ENCODE data around the gene CASP7. TPM values are rescaled to one million over a fixed set of nuclear protein-coding genes. Genes with fewer than 3 reads are reported as not detected.

CASP7 gene
- total RNA-seq, 2 donors from 2014 or later: 31.2 to 45.8 TPM

DNA sequence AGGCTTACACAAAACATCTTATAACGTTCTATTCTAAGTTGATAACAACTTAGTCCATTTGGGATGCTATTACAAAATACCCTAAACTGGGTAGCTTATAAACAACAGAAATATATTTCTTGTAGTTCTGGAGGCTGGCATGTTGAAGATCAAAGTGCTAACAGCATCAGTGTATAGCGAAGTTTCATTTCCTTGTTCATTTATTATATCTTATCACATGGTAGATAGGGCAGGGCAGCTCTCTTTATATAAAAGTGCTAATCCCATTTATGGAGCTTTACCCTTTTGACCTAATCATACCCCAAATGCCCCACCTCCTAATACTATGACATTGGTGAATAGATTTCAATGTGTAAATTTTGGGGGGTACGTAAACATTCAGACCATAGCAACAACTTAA, 6.3 kb downstream of the CASP7 start:
- H3K27ac Mint-ChIP-seq: no peak overlapping the region
- peaks cover 63 to 77% of the 10 kb centered on the region in 2 donors for H3K4me1 Mint-ChIP-seq (ENCODE audit: low read depth in 2 of 2)
- H3K36me3 Mint-ChIP-seq: peaks cover 53% of the 10 kb centered on the region
- no peak overlapping the region for H3K4me3 Mint-ChIP-seq
- ATAC-seq: no peak
- peaks cover 17% of the 10 kb centered on the region for H3K9me3 Mint-ChIP-seq
- H3K27me3 Mint-ChIP-seq: no peaks in the 10 kb centered on the region
- DNase-seq (ENCODE audit: low spot score): no peak

DNA sequence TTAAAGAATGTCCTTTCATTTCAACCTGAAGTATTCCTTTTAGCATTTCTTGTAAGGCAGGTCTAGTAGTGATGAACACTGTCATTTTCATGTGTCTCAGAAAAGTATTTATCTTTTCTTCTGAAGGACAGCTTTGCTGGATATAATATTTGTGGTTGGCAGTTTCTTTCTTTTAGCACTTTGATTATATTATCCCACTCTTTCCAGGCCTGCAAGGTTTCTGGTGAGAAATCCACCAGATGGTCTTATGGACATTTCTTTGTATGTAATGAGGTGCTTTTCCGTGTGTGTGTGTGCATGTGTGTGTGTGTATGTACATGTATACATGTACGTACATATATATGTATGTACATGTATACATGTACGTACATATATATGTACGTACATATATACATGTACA, 7.3 kb downstream of the CASP7 start:
- no peak overlapping the region for H3K4me3 Mint-ChIP-seq
- ATAC-seq (no peak), DNase-seq (ENCODE audit: low spot score) (no peak)
- H3K9me3 Mint-ChIP-seq: peaks cover 17% of the 10 kb centered on the region
- H3K27ac Mint-ChIP-seq: no peak overlapping the region
- H3K4me1 Mint-ChIP-seq (ENCODE audit: low read depth in 2 of 2): peaks cover 55 to 67% of the 10 kb centered on the region in 2 donors
- peaks cover 53% of the 10 kb centered on the region for H3K36me3 Mint-ChIP-seq
- no peaks in the 10 kb centered on the region for H3K27me3 Mint-ChIP-seq

DNA sequence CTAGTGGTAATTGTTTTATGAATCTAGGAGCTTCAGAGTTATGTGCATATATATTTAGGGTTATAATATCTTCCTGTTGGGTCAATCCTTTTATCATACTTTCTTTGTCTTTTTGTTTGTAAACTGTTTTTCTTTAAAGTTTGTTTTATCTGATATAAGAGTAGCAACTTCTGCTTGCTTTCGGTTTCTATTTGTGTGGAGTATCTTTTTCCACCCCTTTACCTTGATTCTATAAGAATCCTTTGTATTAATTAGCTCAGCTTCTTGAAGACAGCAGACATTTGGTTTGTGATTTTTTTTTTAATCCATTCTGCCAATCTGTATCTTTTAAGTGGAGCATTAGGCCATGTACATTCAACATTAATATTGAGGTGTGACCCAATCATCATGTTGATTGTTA, 9.3 kb downstream of the CASP7 start:
- Mint-ChIP-seq H3K4me3 (peak overlapping the region; percentile 61), H3K4me1 (ENCODE audit: low read depth in 2 of 2) (peaks cover 41 to 60% of the 10 kb centered on the region in 2 donors), H3K27me3 (no peaks in the 10 kb centered on the region), H3K36me3 (peaks cover 53% of the 10 kb centered on the region), H3K27ac (peak overlapping the region; percentile 25 to 67), H3K9me3 (peaks cover 21% of the 10 kb centered on the region)
- no peak for DNase-seq (ENCODE audit: low spot score)
- ATAC-seq: no peak

DNA sequence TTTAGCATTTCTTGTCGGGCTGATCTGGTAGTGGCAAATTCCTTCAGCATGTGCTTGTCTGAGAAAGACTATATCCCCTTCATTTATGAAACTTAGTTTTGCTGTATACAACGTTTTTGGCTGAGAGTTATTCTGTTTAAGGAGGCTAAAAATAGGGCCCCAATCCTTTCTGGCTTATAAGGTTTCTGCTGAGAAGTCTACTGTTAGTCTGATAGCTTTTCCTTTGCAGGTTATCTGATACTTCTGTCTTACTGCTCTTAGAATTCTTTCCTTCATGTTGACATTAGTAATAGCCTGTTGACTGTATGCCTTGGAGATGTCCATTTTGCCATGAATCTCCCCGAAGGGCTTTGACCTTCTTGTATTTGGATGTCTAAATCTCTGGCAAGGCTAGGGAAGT, 9.9 kb downstream of the CASP7 start:
- ATAC-seq: no peak
- Mint-ChIP-seq H3K9me3 (peaks cover 21% of the 10 kb centered on the region), H3K36me3 (peaks cover 53% of the 10 kb centered on the region), H3K4me3 (peak overlapping the region; percentile 61), H3K27ac (peak overlapping the region; percentile 25 to 67), H3K27me3 (no peaks in the 10 kb centered on the region), H3K4me1 (ENCODE audit: low read depth in 2 of 2) (peaks cover 35 to 56% of the 10 kb centered on the region in 2 donors)
- no peak for DNase-seq (ENCODE audit: low spot score)

DNA sequence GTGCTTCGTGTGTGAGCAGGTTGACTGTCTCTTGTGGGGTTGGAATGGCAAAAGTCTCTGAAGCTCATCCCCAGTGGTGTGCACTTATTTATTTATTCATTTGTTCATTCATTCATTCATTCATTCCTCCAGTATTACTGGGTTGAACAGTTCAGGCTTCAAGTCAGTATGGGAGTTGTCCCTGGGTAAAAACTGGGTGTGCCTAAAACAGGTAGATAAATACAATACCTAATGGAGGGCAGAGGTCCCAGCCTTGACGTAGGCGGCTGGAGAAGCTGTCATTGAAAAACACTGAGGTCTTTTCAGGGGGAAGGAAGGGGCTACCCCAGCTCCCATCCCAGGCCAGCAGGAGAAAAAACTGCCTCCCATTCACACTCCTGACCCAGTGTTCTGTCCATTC, 11.0 kb downstream of the CASP7 start:
- Mint-ChIP-seq H3K36me3 (peaks cover 41% of the 10 kb centered on the region), H3K4me1 (ENCODE audit: low read depth in 2 of 2) (peaks cover 33 to 45% of the 10 kb centered on the region in 2 donors), H3K27me3 (no peaks in the 10 kb centered on the region), H3K4me3 (no peak overlapping the region), H3K9me3 (peaks cover 17% of the 10 kb centered on the region), H3K27ac (peak overlapping the region in 1 of 2 donors; percentile 13)
- no peak for DNase-seq (ENCODE audit: low spot score)
- ATAC-seq: no peak

DNA sequence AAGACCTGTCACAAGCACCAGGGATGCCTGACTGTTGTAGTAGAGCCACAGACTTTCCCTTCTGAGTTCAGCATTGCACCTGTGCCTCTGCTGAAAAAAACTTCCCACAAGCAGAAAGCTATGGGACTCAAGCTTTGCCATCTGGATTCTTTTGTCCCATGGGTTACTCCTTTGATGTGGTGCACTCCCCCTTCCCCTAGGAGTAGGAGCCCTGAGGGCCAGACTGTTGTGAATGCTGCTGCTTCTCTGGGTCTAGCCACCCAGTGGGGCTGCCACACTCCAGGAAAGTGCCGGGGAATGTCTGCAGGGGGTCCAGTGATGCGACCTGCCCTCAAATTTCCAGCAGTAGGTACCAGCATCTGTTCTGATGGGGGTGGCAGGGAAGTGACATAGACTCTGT, 11.7 kb downstream of the CASP7 start:
- no peaks in the 10 kb centered on the region for H3K27me3 Mint-ChIP-seq
- peaks cover 31 to 46% of the 10 kb centered on the region in 2 donors for H3K4me1 Mint-ChIP-seq (ENCODE audit: low read depth in 2 of 2)
- no peak for ATAC-seq
- peaks cover 17% of the 10 kb centered on the region for H3K9me3 Mint-ChIP-seq
- H3K27ac Mint-ChIP-seq: no peak overlapping the region
- H3K36me3 Mint-ChIP-seq: peaks cover 37% of the 10 kb centered on the region
- no peak overlapping the region for H3K4me3 Mint-ChIP-seq
- DNase-seq (ENCODE audit: low spot score): no peak

DNA sequence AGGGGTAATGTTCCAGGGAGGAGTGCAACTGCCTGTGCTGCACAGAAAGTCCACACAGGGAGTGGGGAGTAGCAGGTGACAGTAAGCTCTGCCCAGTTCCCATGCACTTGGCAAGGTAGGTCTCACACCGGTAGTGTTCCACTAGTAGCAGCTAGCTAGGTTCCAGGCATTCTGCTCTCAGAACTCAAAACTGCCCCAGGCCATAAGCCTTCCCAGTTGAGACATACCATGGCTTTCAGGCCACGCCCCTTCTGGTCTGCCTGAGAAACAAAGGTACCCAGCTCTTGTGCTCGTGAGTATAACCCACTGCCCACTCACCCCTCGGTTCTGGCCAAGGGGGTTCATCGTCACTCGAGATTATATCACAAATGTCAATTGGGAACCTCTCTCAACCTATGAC, 12.6 kb downstream of the CASP7 start:
- Mint-ChIP-seq H3K4me3 (no peak overlapping the region), H3K27me3 (no peaks in the 10 kb centered on the region), H3K27ac (no peak overlapping the region), H3K36me3 (peaks cover 33% of the 10 kb centered on the region), H3K4me1 (ENCODE audit: low read depth in 2 of 2) (peaks cover 31 to 46% of the 10 kb centered on the region in 2 donors), H3K9me3 (peaks cover 13% of the 10 kb centered on the region)
- no peak for ATAC-seq
- no peak for DNase-seq (ENCODE audit: low spot score)

DNA sequence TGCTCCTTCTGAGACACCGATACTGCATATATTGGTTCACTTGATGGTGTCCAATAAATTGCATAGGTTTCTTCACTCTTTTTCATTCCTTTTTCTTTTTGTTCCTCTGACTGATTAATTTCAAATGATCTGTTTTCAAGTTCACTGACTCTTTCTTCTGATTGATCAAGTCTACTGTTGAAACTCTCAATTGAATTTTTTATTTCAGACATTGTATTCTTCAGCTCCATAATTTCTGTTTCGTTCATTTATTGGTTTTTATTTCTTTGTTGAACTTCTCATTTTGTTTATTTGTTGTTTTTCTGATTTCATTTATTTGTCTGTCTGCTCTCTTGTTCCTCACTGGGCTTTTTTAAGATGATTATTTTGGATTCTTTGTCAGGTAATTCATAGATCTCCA, 13.6 kb downstream of the CASP7 start:
- Mint-ChIP-seq H3K4me1 (ENCODE audit: low read depth in 2 of 2) (peaks cover 28 to 38% of the 10 kb centered on the region in 2 donors), H3K36me3 (peaks cover 26% of the 10 kb centered on the region), H3K4me3 (no peak overlapping the region), H3K9me3 (peaks cover 8% of the 10 kb centered on the region), H3K27me3 (no peaks in the 10 kb centered on the region), H3K27ac (no peak overlapping the region)
- no peak for ATAC-seq
- no peak for DNase-seq (ENCODE audit: low spot score)

DNA sequence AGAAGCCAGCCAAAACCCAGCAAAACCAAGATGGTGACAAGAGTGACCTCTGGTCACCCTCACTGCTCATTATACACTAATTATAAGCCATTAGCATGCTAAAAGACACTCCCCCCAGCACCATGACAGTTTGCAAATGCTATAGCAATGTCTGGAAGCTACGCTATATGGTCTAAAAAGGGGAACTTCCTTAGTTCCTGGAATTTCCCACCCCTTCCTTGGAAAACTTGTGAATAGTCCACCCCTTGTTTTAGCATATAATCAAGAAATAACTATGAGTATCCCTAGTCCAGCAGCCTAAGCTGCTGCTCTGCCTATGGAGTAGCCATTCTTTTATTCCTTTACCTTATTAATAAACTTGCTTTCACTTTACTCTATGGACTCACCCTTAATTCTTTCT, 16.0 kb downstream of the CASP7 start:
- no peak for ATAC-seq
- Mint-ChIP-seq H3K4me3 (no peak overlapping the region), H3K9me3 (peaks cover 7% of the 10 kb centered on the region), H3K4me1 (ENCODE audit: low read depth in 2 of 2) (peaks cover 7 to 15% of the 10 kb centered on the region in 2 donors), H3K27ac (no peak overlapping the region), H3K36me3 (peaks cover 33% of the 10 kb centered on the region), H3K27me3 (no peaks in the 10 kb centered on the region)
- no peak for DNase-seq (ENCODE audit: low spot score)

DNA sequence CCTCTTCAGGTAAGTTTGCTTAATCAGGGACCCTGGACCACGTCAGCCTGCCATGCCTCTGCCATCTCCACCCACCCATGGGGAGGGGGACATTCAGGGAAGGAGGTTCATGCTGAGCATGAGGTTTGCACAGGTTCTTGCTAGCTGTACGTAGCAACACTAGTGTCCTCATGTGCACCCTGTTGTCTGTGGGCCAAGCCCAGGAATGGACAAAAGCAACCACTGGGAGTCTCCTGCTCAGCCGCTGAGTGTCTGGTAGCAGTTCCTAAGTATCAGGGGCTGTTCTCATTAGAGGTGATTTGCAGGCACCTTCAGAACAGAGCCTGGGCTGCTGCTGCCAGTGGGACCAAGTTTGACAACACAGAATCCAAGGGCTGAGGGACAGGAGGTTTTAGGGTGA, 17.9 kb downstream of the CASP7 start:
- H3K4me1 Mint-ChIP-seq (ENCODE audit: low read depth in 2 of 2): peaks cover 7 to 14% of the 10 kb centered on the region in 2 donors
- no peak for ATAC-seq
- H3K27me3 Mint-ChIP-seq: no peaks in the 10 kb centered on the region
- no peak overlapping the region for H3K4me3 Mint-ChIP-seq
- DNase-seq (ENCODE audit: low spot score): no peak
- peaks cover 7% of the 10 kb centered on the region for H3K9me3 Mint-ChIP-seq
- peaks cover 36% of the 10 kb centered on the region for H3K36me3 Mint-ChIP-seq
- no peak overlapping the region for H3K27ac Mint-ChIP-seq

DNA sequence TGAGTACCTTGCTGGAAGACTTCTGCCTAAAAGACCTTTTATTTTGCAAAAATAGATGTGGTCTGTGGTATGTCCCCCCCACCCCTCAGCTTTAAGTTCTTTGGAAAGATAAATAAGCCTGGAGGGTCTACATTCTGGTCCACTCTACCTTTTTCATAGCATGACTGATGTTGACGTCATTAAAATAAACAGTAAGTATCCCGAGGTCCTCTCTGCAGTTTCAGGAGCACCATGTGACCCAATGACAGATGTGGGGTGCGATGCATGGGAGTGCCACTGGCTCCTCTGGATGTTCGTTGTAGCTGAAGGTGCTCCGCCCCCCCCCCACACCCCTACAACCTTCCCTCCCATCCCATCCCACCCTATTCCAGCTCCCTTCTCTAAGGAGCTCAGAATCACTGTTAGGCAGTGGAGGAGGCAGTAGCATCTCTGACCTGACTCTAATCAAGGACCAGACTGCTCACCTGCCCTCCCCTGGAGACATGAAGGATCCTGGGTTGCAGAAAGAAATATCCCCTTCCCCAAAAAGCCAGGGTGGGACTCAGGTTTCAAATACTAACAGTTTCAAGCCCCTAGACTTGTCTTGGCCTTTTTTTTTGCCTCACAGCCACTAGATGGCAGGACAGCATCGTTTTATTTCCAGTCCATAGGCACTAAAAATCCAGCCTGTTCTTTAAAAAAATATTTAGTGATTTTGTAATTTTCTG, 25.1 kb downstream of the CASP7 start:
- peaks cover 10% of the 10 kb centered on the region for H3K36me3 Mint-ChIP-seq
- H3K4me3 Mint-ChIP-seq: no peak overlapping the region
- H3K9me3 Mint-ChIP-seq: no peaks in the 10 kb centered on the region
- DNase-seq (ENCODE audit: low spot score): no peak
- H3K4me1 Mint-ChIP-seq (ENCODE audit: low read depth in 2 of 2): peaks cover 17 to 31% of the 10 kb centered on the region in 2 donors
- H3K27ac Mint-ChIP-seq: no peak overlapping the region
- H3K27me3 Mint-ChIP-seq: no peaks in the 10 kb centered on the region
- ATAC-seq: no peak

DNA sequence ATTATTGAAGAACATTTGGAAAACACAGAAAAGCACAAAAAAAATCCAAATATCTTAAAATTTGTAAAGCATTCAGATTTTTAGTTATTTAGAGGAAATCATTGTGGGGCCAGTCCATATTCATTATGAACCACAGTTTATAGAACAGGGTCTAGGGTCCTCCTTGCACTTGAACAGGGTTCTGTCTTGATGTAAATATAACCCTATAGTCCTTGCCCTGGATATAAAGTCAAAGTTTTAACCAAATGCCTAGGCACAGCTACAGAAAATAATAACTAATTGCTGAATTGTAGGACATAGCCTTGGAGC, 25.6 kb downstream of the CASP7 start:
- Mint-ChIP-seq H3K27me3 (no peaks in the 10 kb centered on the region), H3K27ac (no peak overlapping the region), H3K4me1 (ENCODE audit: low read depth in 2 of 2) (peaks cover 22 to 36% of the 10 kb centered on the region in 2 donors), H3K9me3 (no peaks in the 10 kb centered on the region), H3K36me3 (peaks cover 12% of the 10 kb centered on the region), H3K4me3 (no peak overlapping the region)
- no peak for DNase-seq (ENCODE audit: low spot score)
- no peak for ATAC-seq

DNA sequence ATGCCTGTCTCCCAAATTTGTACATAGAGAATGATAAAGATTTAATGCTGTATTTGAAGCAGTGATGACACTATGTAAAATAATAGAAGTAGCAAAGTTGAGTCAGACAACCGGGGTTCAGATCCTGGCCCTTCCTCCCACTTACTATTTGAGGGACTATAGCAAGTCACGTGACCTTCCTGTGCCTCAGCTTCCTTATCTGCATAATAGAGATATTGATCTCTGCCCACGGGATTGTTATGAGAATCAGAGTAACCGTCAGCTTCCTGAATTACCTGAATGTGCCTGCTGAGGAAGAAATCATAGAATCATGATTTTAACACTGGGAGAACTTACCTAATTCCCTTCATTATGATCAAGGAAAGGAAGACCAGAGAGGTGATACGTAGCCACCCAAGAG, 26.9 kb downstream of the CASP7 start:
- ATAC-seq: no peak
- Mint-ChIP-seq H3K27ac (peak overlapping the region in 1 of 2 donors; percentile 25), H3K27me3 (no peaks in the 10 kb centered on the region), H3K4me1 (ENCODE audit: low read depth in 2 of 2) (peaks cover 24 to 38% of the 10 kb centered on the region in 2 donors), H3K4me3 (no peak overlapping the region), H3K9me3 (no peaks in the 10 kb centered on the region), H3K36me3 (peaks cover 6% of the 10 kb centered on the region)
- no peak for DNase-seq (ENCODE audit: low spot score)

DNA sequence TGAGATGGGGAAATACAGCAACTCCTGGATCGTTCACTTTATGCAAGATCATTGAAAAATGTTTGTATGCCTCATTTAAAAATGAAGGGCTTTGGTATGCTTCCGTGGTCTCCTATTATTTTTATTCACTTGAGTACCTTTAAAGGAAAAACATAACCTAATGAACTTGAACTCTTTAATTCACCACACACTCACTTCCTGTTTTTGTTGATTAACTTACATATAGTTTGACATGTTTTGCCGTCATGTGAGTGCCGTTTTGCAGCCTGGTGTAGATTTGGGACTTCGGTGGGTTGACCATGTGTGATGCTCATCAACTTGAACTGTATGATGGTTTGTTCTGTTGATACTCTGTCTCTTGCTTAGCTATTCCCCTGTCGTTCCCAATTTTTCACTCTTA, 28.9 kb downstream of the CASP7 start:
- Mint-ChIP-seq H3K4me1 (ENCODE audit: low read depth in 2 of 2) (peaks cover 27 to 33% of the 10 kb centered on the region in 2 donors), H3K36me3 (peaks cover 6% of the 10 kb centered on the region), H3K27me3 (no peaks in the 10 kb centered on the region), H3K9me3 (no peaks in the 10 kb centered on the region), H3K27ac (peak overlapping the region in 1 of 2 donors; percentile 47), H3K4me3 (no peak overlapping the region)
- DNase-seq (ENCODE audit: low spot score) (no peak), ATAC-seq (no peak)
